ENCODE measurements around the gene NCAM1. TPM values are rescaled to one million over a fixed set of nuclear protein-coding genes. Genes with fewer than 3 reads are reported as not detected.

Gene NCAM1
- total RNA-seq, 1 experiment from 2014 or later, result 12.0 TPM

DNA sequence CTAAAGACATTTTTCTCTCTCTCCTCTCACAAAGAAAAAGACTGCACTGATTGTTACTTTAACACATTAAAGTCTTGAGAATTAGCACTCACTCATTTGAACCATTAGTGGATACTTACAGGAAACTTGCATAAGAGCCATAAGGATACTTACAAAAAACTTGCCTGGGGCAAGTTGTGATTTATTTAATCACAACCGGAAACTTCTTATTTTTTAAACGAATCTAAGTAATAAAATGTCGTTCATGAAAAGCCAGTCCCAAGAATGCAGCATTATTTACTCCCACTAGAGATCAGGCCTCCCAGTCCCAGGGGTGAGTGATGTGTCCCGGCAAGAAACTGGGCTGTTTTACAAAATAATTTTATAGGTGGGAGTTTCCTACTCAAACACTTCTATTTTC, 293.9 kb downstream of the NCAM1 start:
- intact Hi-C loops (cut with micrococcal nuclease; ENCODE audit: unreplicated experiment), result no loop called here
- peak; percentile 95 for DNase-seq (ENCODE audit: low spot score)
- ChIA-PET POLR2A (ENCODE audit: low non-redundant PET) (no interaction called here), CTCF (interaction anchor here (0.6 kb wide), 4 partner anchors 9 to 732 kb away, joined by 3 to 15 read pairs (median 6); no protein-coding TSS in a partner anchor)
- no peaks in the 10 kb centered on the region for H3K9me3 ChIP-seq (ENCODE audit: low read depth, low read length, poor library complexity, severe bottlenecking)
- H3K27ac ChIP-seq (ENCODE audit: low read depth, low read length, poor library complexity, severe bottlenecking), result peak overlapping the region; percentile 13
- no peak for TF ChIP-seq EZH2 (IDR thresholded peaks at IDR 0.05; ENCODE audit: borderline replicate concordance, low read depth, low read length, poor library complexity, severe bottlenecking)
- TF ChIP-seq, protein P1, sequence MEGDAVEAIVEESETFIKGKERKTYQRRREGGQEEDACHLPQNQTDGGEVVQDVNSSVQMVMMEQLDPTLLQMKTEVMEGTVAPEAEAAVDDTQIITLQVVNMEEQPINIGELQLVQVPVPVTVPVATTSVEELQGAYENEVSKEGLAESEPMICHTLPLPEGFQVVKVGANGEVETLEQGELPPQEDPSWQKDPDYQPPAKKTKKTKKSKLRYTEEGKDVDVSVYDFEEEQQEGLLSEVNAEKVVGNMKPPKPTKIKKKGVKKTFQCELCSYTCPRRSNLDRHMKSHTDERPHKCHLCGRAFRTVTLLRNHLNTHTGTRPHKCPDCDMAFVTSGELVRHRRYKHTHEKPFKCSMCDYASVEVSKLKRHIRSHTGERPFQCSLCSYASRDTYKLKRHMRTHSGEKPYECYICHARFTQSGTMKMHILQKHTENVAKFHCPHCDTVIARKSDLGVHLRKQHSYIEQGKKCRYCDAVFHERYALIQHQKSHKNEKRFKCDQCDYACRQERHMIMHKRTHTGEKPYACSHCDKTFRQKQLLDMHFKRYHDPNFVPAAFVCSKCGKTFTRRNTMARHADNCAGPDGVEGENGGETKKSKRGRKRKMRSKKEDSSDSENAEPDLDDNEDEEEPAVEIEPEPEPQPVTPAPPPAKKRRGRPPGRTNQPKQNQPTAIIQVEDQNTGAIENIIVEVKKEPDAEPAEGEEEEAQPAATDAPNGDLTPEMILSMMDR (conservative IDR thresholded peaks at IDR 0.05; ENCODE audit: low read depth, low read length), result no peak
- no peak overlapping the region for H3K4me3 ChIP-seq (ENCODE audit: low read depth, low read length, poor library complexity, severe bottlenecking)
- H3K36me3 ChIP-seq (ENCODE audit: insufficient read depth, low read length, poor library complexity, severe bottlenecking), result no peaks in the 10 kb centered on the region
- no TSS peak for BruUV-seq (replicated peaks)
- H3K27me3 ChIP-seq (replicated peaks; ENCODE audit: insufficient read depth, low read depth, low read length, poor library complexity), result no peaks in the 10 kb centered on the region
- H3K4me1 ChIP-seq (ENCODE audit: insufficient read depth, low read length, poor library complexity, severe bottlenecking), result peaks cover 30% of the 10 kb centered on the region

- CTCF ChIA-PET, result no interaction called here
- no TSS peak for BruUV-seq (replicated peaks)
These were observed 294.5 kb downstream of the NCAM1 start for GRCh38 chr11:113255741-113256140.

DNA sequence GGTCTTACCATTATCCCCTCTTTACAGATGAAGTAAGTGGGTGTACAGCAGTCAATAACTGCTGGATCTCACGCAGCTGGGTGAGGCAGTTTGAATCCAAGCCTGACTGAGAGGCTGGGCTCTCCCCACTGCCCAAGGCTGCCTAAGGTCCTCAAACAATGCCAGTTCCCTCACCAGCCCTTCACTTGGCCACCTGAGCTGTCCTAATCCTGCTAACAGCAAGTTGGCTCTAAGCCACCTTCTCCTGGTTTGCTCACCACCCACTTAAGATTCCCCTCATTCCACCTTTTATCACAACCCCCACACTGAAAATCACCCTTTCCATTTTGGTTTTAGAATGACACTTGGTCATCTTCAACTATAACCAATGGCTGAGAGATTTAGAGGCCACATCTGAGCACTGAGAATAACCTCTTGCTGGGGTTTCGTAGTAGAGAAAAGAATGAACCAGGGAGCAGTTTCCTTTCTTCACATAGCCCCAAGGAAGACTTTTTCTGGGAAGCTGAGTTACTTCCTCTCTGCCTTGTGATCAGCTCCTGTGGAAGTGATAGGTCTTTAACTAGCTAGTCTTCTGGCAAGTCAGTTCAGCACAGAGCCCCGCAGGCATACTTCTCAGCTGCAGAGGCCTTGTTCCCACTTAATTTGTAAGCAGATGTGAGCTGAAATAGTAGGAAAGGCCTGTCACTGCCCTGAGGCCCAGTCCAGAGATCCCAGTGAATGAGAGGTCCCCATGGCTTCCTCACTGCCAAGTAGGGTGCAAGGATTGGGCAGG, 295.4 kb downstream of the NCAM1 start:
- DNase-seq (ENCODE audit: low spot score), result no peak
- no peaks in the 10 kb centered on the region for H3K36me3 ChIP-seq (ENCODE audit: insufficient read depth, low read length, poor library complexity, severe bottlenecking)
- H3K27me3 ChIP-seq (replicated peaks; ENCODE audit: insufficient read depth, low read depth, low read length, poor library complexity), result no peaks in the 10 kb centered on the region
- TF ChIP-seq, protein P1 (conservative IDR thresholded peaks at IDR 0.05; ENCODE audit: low read depth, low read length), result no peak
- no peak for TF ChIP-seq EZH2 (IDR thresholded peaks at IDR 0.05; ENCODE audit: borderline replicate concordance, low read depth, low read length, poor library complexity, severe bottlenecking)
- no peak overlapping the region for H3K27ac ChIP-seq (ENCODE audit: low read depth, low read length, poor library complexity, severe bottlenecking)
- no peaks in the 10 kb centered on the region for H3K9me3 ChIP-seq (ENCODE audit: low read depth, low read length, poor library complexity, severe bottlenecking)
- ChIA-PET CTCF (no interaction called here), POLR2A (ENCODE audit: low non-redundant PET) (no interaction called here)
- H3K4me1 ChIP-seq (ENCODE audit: insufficient read depth, low read length, poor library complexity, severe bottlenecking), result peaks cover 30% of the 10 kb centered on the region
- no TSS peak for BruUV-seq (replicated peaks)
- H3K4me3 ChIP-seq (ENCODE audit: low read depth, low read length, poor library complexity, severe bottlenecking), result no peak overlapping the region
- intact Hi-C loops (cut with micrococcal nuclease; ENCODE audit: unreplicated experiment), result no loop called here

More at GRCh38 chr11:113255741-113256140, 294.5 kb downstream of the NCAM1 start:
- intact Hi-C loops (cut with micrococcal nuclease; ENCODE audit: unreplicated experiment), result no loop called here
- no peak overlapping the region for H3K27ac ChIP-seq (ENCODE audit: low read depth, low read length, poor library complexity, severe bottlenecking)
- DNase-seq (ENCODE audit: low spot score), result no peak
- no peak overlapping the region for H3K4me3 ChIP-seq (ENCODE audit: low read depth, low read length, poor library complexity, severe bottlenecking)
- POLR2A ChIA-PET (ENCODE audit: low non-redundant PET), result no interaction called here
- no peaks in the 10 kb centered on the region for H3K27me3 ChIP-seq (replicated peaks; ENCODE audit: insufficient read depth, low read depth, low read length, poor library complexity)
- TF ChIP-seq, protein P1 (conservative IDR thresholded peaks at IDR 0.05; ENCODE audit: low read depth, low read length), result no peak
- TF ChIP-seq EZH2 (IDR thresholded peaks at IDR 0.05; ENCODE audit: borderline replicate concordance, low read depth, low read length, poor library complexity, severe bottlenecking), result no peak
- H3K9me3 ChIP-seq (ENCODE audit: low read depth, low read length, poor library complexity, severe bottlenecking), result no peaks in the 10 kb centered on the region
- peaks cover 30% of the 10 kb centered on the region for H3K4me1 ChIP-seq (ENCODE audit: insufficient read depth, low read length, poor library complexity, severe bottlenecking)
- H3K36me3 ChIP-seq (ENCODE audit: insufficient read depth, low read length, poor library complexity, severe bottlenecking), result no peaks in the 10 kb centered on the region
